HG03571 (cell line): ENCODE data around the gene BCAR1.
"Not testable (repeated sequence)": the region's sequence is repeated elsewhere in the genome, so short reads cannot be mapped to it uniquely, and the experiment has no call there.

ENCODE experiments used
- ATAC-seq: cut with Tn5 transposase; IDR thresholded peaks from one replicate; pipeline ENCODE4 v1.9.1; 2021; ENCODE audit not compliant: unreplicated experiment

BCAR1 gene

DNA sequence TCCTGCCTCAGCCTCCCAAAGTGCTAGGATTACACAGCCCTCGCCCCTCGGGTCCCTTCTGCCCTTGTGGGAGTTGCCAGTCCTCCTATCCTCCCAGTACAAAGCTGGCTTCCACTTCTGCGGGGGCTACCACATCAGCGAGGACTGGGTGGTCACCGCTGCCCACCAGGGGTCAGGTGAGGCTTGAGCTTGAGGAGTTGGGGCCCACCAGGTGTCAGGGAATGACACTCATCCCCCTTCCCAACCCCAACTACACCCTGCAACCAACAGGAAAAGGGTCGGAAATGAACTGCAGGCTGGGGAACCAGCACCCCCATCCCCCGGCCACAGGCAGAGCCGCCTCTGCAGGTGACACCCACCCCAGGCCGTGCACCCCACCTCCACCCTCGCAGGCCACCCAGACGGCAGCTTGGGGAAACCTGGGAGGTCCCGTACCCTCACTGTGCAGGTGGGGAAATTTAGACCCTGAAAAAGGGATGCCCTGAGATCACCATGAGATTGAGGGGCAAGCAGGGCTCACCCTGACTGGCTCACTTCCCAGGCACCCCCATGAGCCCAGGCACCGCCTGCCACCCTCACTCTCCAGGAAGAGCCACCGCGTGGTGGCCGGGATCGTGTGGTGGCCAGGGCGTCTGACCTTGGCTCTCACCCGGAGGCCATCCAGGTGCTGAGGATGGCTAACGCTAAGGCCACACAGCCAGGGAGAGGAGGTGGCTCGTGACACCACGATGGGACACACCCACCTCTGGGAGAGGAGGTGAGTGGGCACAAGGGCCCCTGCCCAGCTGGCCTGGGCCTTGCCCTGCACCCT, 24.7 kb downstream of the BCAR1 start:
- no peak for ATAC-seq

DNA sequence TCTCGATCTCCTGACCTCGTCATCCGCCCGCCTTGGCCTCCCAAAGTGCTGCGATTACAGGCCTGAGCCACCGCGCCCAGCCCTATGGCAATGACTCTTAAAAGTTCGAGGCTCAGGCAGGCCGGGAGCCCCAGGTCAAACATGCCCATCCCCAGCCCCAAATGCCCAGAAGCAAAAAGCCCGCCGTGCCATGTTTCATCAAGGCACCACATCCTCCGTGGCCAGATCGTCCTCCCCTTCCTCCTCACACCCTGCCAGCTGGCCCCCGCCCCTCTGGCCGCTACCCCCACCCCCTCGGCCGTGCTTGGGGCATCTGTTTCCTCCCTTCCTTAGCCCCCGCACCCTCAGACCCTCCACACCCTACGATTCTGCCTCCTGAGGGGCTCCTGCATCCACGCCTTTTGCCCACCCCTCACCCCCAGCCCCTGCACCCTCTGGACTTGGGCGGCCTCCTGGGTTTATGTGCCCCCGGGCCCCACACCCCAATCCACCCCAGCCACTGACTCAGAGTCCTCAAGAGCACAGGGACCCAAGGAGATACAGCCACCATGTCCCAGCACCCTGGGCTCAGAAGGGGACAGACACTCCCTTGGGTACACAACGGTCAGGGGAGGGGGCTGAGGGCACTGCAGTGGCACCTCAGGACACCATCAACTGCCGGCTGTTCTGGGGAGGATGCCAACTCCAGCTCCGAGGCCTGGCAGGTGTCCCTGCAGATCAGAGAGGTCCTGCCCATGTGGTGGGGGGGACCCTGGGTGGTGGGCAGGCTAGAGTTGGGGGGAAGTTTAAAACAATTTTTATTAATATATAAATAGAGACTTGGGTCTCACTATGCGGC, 25.5 kb downstream of the BCAR1 start:
- ATAC-seq, result no peak

DNA sequence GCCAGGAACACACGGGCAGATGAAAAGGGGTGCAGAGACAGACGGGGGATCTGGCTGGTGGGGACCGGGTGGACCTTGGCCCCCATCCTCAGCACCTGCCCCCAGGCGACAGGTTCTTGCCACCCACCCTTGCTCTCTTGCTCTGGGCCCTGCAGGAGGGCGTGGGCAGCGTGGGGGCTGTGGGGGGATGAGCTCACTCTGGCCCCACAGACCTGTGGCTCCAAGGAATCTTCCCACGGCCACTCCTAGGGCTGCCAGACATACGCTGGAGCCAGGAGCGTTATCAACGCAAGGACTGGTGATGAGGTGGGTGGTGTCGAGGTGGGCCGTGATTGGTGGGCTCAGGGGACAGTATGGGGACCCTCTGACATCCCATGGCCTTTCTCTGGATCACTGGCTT, 26.3 kb downstream of the BCAR1 start:
- no peak for ATAC-seq

DNA sequence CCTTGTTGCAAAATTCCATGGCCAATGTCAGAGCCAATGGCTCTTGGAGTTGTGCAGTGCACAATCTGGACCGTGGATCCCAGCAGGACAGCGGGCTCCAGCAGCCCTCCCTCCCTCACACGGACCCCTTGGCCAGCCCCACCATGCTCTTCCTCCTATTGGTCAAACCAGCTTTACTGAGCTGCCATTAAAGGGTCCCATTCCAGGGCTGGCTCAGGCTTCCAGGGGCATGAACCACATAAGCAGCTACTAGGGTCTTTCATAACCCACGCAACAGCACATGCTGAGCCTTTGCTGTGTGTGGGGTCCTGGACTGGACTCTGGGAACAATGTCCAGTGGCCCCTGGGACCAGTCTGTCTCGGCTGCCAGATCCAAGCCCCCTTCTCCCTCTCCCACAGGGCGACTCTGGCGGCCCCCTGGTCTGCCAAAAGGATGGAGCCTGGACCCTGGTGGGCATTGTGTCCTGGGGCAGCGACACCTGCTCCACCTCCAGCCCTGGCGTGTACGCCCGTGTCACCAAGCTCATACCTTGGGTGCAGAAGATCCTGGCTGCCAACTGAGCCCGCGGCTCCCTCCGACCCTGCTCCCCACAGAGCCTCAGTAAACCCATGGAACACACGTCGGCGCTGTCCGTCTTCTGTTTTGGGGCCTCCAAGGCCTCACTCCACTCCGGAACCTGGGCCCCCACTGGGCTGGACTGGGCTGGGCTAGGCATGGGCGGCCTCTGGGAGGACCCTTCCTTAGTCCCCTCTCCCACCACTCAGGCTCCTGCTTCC, 26.9 kb downstream of the BCAR1 start:
- no peak for ATAC-seq

DNA sequence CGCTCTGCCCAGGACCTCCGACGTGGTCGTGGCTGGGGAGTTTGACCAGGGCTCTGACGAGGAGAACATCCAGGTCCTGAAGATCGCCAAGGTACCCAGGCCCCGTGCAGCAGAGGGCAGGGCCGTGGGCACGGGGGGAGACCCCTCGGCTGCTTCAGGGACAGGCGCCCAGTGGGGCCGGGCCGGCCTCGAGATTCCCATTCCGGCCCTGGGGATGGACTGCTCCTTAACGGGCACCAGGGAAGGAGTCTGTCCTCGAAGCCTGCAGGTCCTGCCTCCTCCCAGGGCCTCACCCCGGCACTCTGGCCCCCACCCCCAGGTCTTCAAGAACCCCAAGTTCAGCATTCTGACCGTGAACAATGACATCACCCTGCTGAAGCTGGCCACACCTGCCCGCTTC, 28.3 kb downstream of the BCAR1 start:
- not testable (repeated sequence) for ATAC-seq

DNA sequence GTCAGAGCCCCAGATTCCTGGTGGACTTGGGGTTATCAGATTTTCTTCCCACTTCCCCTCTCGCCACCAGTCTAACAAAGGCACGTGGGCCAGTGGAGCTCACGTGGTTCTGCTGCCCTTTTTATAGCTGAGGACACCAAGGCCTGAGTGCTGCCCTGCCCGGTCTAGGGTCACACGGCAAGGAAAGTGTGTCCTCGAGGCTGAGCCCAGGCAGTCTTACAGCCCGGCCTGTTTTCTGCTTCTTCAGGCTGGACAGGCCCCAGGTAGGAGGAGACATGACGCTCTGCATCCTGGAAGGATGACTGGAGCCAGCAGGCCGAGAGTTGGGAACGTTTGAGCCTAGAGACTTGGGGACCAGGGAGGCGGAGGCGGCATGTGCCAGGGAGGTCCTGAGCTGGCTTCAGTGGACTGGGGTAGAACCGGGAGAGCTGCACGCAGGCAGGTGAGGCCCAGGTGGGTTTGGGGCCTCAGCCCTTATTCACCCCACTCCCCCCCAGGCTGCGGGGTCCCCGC, 29.1 kb downstream of the BCAR1 start:
- ATAC-seq, result no peak

DNA sequence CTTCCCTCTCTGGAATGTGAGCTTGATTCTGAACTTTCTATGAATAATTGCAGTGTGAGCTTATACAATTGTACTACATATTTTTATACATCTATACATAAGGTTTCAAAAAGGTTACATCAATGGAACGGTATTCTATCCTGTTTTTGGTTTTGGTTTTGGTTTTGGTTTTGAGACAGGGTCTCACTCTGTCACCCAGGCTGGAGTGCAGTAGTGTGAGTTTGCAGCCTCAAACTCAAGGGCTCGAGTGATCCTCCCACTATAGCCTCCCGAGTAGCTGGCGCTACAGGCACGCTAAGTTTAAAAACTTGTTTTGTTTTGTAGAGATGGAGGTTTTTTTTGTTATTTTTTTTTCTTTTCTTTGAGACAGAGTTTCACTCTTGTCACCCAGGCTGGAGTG, 31.6 kb downstream of the BCAR1 start:
- ATAC-seq, result no peak

DNA sequence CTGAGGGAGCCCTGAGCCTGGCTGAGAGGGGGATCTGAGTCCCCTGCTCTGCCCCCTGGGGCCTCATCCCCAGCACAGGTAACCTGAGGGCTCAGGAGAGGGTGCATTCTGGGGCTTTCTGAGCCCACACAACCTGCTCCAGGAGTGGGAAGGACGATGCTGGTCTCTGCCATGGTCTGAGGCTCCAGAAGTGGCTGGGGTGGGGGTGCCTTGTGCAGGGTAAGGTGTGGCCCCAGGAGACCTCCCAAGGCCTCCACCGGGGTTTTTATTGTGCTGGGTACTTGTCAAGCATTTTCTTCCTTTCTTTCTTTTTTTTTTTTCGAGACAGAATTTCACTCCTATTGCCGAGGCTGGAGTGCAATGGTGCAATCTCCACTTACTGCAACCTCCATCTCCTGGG, 32.3 kb downstream of the BCAR1 start:
- no peak for ATAC-seq

DNA sequence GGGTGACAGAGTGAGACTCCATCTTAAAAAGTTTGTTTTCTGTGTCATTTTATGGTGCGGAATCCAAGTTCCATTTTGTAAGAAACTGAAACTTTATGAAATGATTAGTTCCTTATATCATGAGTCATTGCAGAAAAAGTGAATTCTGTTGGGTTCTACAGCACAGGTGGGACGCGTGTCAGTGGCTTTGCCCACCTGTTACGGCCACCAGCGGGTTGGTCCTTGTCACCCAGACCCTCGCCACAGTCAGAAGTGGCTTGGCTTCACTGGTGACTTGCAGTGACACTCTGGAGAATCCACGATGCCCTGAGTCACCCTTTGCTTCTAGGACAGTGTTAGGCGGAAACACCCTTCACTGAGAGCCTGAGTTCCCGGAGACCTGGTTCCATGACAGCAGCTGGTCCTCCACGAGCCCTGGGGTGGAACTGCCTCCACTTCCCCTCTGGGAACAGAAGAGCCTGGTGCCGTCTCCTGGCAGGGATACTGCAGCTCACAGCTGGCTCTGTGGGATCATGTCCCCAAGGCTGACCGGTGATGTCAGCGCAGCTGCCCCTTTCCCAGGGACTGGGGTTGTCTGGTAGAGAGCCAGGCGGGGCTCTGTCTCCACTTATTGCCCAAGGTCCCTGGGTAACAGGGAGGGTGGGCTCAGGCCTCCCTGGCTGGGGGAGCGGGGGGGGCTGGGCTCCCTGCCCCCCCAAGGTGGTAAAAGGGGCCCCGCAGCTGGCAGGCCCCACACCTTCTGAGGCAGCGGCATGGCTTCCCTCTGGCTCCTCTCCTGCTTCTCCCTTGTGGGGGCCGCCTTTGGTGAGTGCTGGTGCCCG, 33.0 kb downstream of the BCAR1 start, which contains the start of gene CTRB1:
Gene CTRB1 (plus strand): TSS at position 733 of the 821 bp plus-strand sequence. CDS start 20 bp downstream, at position 753.
- ATAC-seq, result peak; percentile 53

DNA sequence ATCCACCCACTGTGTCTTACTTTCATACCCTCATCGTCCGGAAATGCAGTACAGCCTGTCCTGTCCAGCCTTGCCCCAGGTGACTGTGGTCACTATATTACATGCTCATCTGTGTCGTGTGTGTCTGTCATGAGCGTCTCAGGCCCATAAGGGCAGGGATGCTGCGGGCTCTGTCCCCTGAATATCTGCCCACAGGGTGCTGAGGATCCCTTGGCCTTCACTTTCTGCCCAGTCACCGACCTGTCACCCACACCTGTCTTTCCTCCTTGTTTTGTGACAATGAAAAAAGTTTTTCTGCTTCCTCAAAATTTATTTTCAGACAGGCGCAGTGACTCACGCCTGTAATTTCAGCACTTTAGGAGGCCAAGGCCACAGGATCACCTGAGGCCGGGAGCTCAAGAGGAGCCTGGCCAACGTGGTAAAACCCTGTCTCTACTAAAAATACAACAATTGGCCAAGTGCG, 34.0 kb downstream of the BCAR1 start:
- no peak for ATAC-seq

DNA sequence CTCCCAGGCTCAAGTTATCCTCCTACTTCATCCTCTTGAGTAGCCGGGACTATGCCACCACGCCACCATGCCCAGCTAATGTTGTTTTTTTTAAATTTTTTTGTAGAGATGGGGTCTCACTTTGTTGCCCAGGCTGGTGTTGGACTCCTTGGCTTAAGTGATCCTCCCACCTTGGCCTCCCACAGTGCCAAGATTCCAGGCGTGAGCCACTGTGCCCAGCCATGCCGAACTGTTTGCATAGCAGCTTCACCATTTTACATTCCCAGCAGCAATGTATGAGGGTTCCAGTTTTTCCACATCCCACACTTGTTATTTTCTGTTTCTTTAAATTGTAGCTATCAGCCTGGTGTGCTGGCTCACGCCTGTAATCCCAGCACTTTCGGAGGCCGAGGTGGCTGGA, 34.8 kb downstream of the BCAR1 start:
- ATAC-seq, result no peak

DNA sequence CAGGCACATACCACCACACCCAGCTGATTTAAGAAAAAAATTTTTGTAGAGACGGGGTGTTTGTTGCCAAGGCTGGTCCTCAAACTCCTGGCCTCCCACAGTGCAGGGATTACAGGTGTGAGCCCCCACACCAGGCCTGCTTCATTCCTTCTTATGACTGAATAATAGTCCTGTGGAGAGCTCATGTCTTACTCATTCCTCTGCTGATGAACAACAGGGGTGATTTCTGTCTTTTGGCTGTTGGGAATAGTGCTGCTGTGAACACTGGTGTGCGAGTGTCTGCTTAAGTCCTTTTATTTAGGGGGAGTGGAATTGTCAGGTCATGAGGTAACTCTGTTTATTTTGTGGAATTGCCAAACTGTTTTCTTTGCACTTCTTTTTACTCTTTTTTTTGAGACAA, 35.3 kb downstream of the BCAR1 start:
- no peak for ATAC-seq

DNA sequence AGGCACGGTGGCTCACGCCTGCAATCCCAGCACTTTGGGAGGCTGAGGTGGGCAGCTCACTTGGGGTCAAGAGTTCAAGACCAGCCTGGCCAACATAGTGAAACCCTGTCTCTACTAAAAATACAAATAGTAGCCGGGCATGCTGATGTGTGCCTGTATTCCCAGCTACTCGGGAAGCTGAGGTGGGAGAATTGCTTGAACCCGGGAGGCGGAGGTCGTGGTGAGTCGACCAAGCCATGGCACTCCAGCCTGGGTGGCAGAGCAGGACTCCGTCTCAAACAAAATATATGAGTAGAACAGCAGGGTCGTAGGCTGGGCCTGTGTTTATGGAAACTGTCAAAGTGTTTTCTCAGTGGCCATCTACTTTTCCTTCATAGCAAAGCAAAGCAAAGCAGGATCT, 40.1 kb downstream of the BCAR1 start:
- ATAC-seq, result not testable (repeated sequence)

DNA sequence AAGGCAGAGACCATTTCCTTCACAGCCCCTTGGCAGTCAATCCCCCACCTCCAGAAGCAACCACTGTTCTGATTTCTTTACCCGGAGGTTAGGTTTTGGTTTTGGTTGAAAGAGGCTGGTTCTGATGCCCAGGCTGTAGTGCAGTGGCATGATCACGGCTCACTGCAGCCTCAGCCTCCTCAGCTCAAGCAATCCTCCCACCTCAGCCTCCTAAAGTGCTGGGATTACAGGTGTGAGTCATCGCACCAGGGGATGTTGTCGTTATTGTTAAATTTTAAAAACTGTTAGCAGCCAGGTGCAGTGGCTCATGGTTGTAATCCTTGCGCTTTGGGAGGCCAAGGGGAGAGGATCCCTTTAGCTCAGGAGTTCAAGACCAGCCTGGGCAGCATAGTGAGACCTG, 41.5 kb downstream of the BCAR1 start:
- no peak for ATAC-seq

DNA sequence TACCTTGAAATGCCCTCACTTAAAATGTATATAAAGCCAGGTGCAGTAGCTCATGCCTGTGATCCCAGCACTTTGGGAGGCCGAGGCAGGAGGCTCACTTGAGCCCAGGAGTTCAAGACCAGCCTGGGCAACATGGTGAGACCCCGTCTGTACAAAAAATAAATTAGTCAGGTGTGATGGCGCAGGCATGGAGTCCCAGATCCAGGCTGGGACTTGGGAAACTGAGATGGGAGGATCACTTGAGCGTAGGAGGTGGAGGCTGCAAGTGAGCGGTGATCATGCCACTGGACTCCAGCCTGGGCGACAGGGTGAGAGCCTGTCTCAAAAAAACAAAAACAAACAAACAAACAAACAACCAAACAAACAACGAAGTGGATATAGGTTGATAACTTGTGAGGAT, 41.9 kb downstream of the BCAR1 start:
- ATAC-seq, result not testable (repeated sequence)

DNA sequence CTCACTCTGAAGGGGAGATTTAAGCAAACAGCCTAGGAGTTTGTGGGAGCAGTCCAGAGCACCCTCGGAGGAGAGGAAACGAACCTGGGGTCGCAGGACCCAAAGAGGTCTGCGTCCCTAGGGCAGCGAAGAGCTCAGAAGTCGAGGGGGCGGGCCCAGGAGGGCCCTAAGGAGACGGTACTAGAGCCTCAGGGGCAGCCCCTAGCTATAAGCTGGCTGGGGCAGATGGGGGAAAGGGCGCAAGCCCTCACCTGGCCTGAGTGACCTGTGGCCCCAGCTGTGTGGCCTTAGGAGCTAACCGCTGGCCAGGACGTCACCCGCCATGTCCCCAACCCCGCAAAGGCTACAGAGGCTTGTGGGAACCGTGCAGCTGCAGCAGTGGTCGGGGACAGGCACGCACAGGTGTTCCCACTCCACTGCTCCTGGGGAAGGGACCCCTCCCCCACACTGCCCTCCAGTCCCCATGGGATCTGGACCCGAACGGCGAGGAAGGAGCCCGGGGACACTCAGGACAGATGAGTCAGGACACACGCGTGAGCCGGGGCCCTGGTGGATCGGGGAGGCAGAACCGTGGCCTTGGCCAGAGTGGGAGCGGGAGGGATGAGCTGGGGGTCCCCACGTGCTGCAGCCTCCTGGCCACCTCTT, 42.4 kb downstream of the BCAR1 start:
- no peak for ATAC-seq

DNA sequence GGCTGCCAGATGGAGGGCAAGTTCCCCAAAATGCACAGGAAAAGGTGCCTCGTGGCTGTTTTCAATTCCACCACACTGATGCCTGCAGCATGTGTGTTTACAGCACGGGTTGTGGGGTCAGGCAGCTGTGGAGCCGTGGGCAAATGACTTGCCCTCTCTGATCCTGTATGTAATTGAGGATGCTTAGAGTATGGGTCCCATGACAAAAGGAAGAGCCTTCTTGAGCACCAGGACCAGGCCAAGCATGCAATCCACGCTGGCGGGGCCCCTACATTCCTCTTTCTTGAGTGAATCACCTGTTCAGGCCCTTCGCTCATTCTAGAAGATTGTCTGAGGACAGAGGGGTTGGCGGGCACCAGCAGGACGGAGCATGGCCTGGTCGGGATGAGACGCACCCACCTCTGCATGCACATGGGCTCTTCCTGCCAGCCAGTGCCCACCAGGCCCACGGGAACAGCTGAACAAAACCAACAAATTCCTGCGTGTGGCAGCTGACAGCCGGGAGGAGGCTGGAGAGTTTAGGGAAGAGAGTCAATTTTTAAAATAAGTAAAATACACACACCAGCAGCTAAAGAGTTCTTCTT, 43.1 kb downstream of the BCAR1 start:
- no peak for ATAC-seq

DNA sequence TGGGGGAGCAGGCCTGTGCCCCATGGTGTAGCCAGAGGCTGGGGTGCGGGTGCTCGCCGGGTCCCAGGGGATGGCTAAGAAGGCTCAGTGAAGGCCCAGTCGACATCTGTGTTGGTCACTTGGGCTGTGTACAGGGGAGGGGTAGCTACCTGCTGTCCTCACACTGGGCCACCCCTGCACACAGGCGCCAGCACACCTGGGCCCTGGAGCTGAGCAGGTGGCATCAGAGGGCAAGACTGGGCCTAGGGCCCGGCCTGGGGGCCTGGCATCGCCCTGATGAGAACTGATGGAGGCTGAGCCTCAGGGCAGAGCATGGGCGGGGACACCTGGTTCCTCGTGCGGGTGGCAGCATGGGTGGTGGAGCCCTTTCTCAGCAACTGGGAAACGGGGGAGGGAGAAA, 43.6 kb downstream of the BCAR1 start:
- ATAC-seq, result no peak

DNA sequence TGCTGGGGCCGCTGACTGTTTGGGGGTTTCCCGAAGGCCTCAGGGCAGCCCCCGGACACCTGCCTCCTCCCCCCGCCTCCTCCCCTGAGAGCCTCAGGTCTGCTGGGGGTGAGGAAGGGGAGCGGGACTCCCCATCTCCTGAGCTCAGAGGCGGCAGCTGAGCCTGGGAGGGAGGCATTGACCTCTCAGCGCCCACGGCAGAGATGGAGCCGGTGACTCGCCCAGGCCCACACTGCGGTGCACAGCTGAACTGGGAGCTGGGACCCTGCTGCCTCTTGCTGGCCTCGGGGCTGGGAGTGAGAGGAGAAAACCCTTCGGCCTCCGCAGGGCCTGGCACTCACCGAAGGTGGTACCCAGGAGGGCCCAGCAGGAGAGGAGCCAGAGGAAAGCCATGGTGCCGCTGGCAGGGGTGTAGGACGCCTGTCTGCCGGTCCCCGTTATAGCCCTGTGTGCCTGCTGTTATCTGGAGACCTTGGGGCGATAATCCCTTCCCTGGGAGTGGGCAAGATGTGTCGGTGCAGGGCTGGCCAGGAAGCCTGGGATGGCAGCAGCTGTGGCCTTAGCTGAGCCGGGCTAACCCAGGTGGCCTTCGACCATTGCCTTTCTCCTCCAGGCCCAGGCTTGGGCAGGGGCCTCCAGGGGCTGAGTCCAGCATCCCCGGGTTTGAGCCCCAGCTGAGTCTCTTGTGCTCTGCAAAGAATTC, 44.5 kb downstream of the BCAR1 start, which contains the start of gene CTRB2:
Gene CTRB2 (minus strand): TSS at position 413 of the 703 bp plus-strand sequence. CDS start 20 bp downstream, at position 393.
- no peak for ATAC-seq
